Neural cell (in vitro differentiated cells): ENCODE measurements around the gene PTCD1. TPM values are rescaled to one million over a fixed set of nuclear protein-coding genes. Genes with fewer than 3 reads are reported as not detected.

Experiments
- H2AFZ ChIP-seq: fragments of 200-600, 300-800 bp; sonication (generic), shearing (Covaris generic); 2 replicates; pipeline ENCODE4 v1.6.0; 2014; ENCODE audit warnings: low read depth, mild to moderate bottlenecking, antibody characterized with exemption, low read length, moderate library complexity
- H3F3A ChIP-seq: fragments of 200-600 bp; shearing (Covaris generic); 2 replicates; pipeline ENCODE4 v1.6.1; 2016; ENCODE audit warnings: mild to moderate bottlenecking, moderate library complexity, mixed read lengths, antibody characterized with exemption, low read length; ENCODE audit not compliant: insufficient read depth, poor library complexity, severe bottlenecking
- H3K27ac ChIP-seq: fragments of 200-600, 300-800 bp; sonication (generic), shearing (Covaris generic); 2 replicates; pipeline ENCODE4 v1.5.1; 2014; ENCODE audit warnings: mild to moderate bottlenecking, low read length, moderate library complexity
- H3K27me3 ChIP-seq: fragments of 300-800, 200-600 bp; sonication (generic), shearing (Covaris generic); 2 replicates; pipeline ENCODE4 v1.6.0; 2014; ENCODE audit warnings: mild to moderate bottlenecking, low read depth, low read length, moderate library complexity; ENCODE audit not compliant: insufficient read depth
- H3K36me3 ChIP-seq: fragments of 300-800, 200-600 bp; sonication (generic), shearing (Covaris generic); 2 replicates; pipeline ENCODE4 v1.5.1; 2014; ENCODE audit warnings: mild to moderate bottlenecking, antibody characterized with exemption, low read length, moderate library complexity; ENCODE audit not compliant: insufficient read depth
- H3K4me2 ChIP-seq: fragments of 300-800, 200-600 bp; sonication (generic), shearing (Covaris generic); 2 replicates; pipeline ENCODE4 v1.6.0; 2014; ENCODE audit warnings: mild to moderate bottlenecking, low read length
- H3K4me3 ChIP-seq: fragments of 300-800, 200-600 bp; sonication (generic), shearing (Covaris generic); 2 replicates; pipeline ENCODE4 v1.5.1; 2014; ENCODE audit warnings: mild to moderate bottlenecking, low read length, moderate library complexity
- H3K79me2 ChIP-seq: fragments of 200-600 bp; shearing (Covaris generic); replicated peaks from 2 replicates; pipeline ENCODE4 v1.6.0; 2014; ENCODE audit warnings: mild to moderate bottlenecking, low read length, moderate library complexity; ENCODE audit not compliant: insufficient read depth
- H3K9ac ChIP-seq: fragments of 300-800, 200-600 bp; sonication (generic), shearing (Covaris generic); 2 replicates; pipeline ENCODE4 v1.6.1; 2016; ENCODE audit warnings: mild to moderate bottlenecking, low read length, mixed read lengths
- H3K9me2 ChIP-seq: fragments of 200-600 bp; shearing (Covaris generic); 2 replicates; pipeline ENCODE4 v1.6.1; 2016; ENCODE audit warnings: mild to moderate bottlenecking, low read length, mixed read lengths; ENCODE audit not compliant: insufficient read depth
- H3K9me3 ChIP-seq: fragments of 200-600, 300-800 bp; sonication (generic), shearing (Covaris generic); 2 replicates; pipeline ENCODE4 v1.6.1; 2016; ENCODE audit warnings: mild to moderate bottlenecking, mixed run types, low read length, moderate library complexity, mixed read lengths
- H4K20me1 ChIP-seq: fragments of 200-600 bp; shearing (Covaris generic); 2 replicates; pipeline ENCODE4 v1.6.1; 2016; ENCODE audit warnings: mild to moderate bottlenecking, mixed run types; ENCODE audit not compliant: insufficient read depth
- EP300 ChIP-seq: fragments of 450-650 bp; conservative IDR thresholded peaks from 2 replicates; pipeline ENCODE4 v1.6.1; 2014; ENCODE audit warnings: antibody characterized with exemption, mild to moderate bottlenecking, moderate library complexity; ENCODE audit not compliant: poor library complexity, severe bottlenecking
- EZH2 ChIP-seq: fragments of 200-600, 300-800 bp; shearing (Covaris generic), sonication (generic); IDR thresholded peaks from 2 replicates; pipeline ENCODE4 v1.6.1; 2014; ENCODE audit warnings: antibody characterized with exemption, low read length, borderline replicate concordance, mild to moderate bottlenecking; ENCODE audit not compliant: insufficient read depth, poor library complexity, severe bottlenecking
- MXI1 ChIP-seq: fragments of 450-650 bp; conservative IDR thresholded peaks from 2 replicates; pipeline ENCODE4 v1.6.1; 2014; ENCODE audit warnings: antibody characterized with exemption, mild to moderate bottlenecking; ENCODE audit not compliant: poor library complexity, severe bottlenecking
- POLR2AphosphoS5 ChIP-seq: IDR thresholded peaks from 2 replicates; pipeline ENCODE4 v1.6.1; 2012
- RAD21 ChIP-seq: fragments of 450-650 bp; conservative IDR thresholded peaks from 2 replicates; pipeline ENCODE4 v1.6.1; 2014; ENCODE audit warnings: antibody characterized with exemption, mild to moderate bottlenecking, moderate library complexity
- SMC3 ChIP-seq: fragments of 450-650 bp; conservative IDR thresholded peaks from 2 replicates; pipeline ENCODE4 v1.6.1; 2014; ENCODE audit warnings: antibody characterized with exemption, mild to moderate bottlenecking, moderate library complexity; ENCODE audit not compliant: poor library complexity
- TAF1 ChIP-seq: IDR thresholded peaks from 2 replicates; pipeline ENCODE4 v1.6.1; 2012; ENCODE audit warnings: low read depth
- polyA plus RNA-seq: library from polyadenylated mRNA; depleted of rRNA; stranded (reverse); fragments of >200 nt; gene quantifications from 2 replicates; pipeline ENCODE4 v1.2.3, GENCODE V29; 2014
- TF ChIP-seq, protein P1 (sequence below): fragments of 450-650 bp; IDR thresholded peaks from 2 replicates; pipeline ENCODE4 v1.5.1; 2014; ENCODE audit warnings: antibody characterized with exemption, mild to moderate bottlenecking, moderate library complexity; ENCODE audit not compliant: poor library complexity, severe bottlenecking
- TF ChIP-seq, protein P2 (sequence below): IDR thresholded peaks from 2 replicates; pipeline ENCODE4 v1.6.1; 2012; ENCODE audit warnings: borderline replicate concordance

The PTCD1 gene
- polyA plus RNA-seq, 1 donor from 2014 or later, result 4.0 TPM

DNA sequence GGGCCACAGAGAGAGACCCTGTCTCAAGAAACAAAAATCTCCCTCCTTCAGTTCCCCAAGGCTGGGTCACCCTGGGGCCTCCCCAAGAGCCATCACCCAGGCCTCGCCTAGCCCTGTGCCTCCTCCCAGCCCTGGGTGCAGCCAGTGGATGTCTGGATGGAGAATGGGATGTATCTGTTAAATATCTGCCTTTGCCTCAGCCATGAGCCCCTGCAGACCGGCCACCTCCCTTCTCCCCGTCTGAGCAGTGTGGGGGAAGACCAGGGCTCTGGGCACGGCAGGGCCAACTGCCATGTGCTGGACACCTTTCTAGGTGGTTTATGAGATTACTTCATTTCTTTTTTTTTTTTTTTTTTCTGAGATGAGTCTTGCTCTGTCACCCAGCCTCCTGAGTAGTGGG, 54.1 kb downstream of the PTCD1 start:
- TF ChIP-seq EP300, result no peak
- TF ChIP-seq TAF1, result no peak
- TF ChIP-seq, protein P1, sequence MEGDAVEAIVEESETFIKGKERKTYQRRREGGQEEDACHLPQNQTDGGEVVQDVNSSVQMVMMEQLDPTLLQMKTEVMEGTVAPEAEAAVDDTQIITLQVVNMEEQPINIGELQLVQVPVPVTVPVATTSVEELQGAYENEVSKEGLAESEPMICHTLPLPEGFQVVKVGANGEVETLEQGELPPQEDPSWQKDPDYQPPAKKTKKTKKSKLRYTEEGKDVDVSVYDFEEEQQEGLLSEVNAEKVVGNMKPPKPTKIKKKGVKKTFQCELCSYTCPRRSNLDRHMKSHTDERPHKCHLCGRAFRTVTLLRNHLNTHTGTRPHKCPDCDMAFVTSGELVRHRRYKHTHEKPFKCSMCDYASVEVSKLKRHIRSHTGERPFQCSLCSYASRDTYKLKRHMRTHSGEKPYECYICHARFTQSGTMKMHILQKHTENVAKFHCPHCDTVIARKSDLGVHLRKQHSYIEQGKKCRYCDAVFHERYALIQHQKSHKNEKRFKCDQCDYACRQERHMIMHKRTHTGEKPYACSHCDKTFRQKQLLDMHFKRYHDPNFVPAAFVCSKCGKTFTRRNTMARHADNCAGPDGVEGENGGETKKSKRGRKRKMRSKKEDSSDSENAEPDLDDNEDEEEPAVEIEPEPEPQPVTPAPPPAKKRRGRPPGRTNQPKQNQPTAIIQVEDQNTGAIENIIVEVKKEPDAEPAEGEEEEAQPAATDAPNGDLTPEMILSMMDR, result no peak
- TF ChIP-seq EZH2, result no peak
- no peak for TF ChIP-seq RAD21
- TF ChIP-seq SMC3, result no peak
- Histone ChIP-seq H3K9me3 (no peaks in the 10 kb centered on the region), H3K27me3 (no peaks in the 10 kb centered on the region), H3K27ac (no peak overlapping the region), H2AFZ (no peak overlapping the region), H3K9ac (no peak overlapping the region), H4K20me1 (no peaks in the 10 kb centered on the region), H3F3A (no peaks in the 10 kb centered on the region), H3K4me3 (no peak overlapping the region), H3K79me2 (no peaks in the 10 kb centered on the region), H3K4me2 (no peak overlapping the region), H3K36me3 (no peaks in the 10 kb centered on the region), H3K9me2 (no peaks in the 10 kb centered on the region)

DNA sequence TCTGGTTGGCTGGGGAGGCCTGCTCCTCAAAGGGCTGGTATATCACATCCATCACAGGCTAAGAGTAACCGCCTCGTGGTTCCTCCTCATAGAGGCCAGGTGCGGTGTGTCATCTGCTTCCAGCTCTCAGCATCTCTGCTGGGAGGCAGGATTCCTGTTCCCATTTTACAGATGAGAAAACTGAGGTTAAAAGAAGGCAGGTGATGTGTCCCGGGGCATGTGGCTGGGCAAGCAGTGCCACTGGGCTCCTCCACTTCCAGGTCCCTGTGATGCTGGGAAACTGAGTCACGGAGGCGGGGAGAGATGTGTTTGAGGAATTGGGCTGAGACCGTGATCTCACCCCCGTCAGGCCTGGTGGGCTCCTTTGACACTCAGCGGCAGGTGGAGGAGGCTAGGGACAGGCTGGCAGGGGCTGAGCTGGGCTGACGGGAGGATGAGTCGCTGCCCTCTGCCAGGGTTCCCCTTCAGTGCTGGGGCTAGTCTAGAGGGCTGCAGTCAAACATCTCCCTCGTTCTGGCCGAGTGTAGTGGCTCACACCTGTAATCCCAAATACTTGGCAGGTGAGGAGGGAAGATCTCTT, 54.7 kb downstream of the PTCD1 start:
- Histone ChIP-seq H2AFZ (no peak overlapping the region), H4K20me1 (no peaks in the 10 kb centered on the region)
- TF ChIP-seq EP300 (no peak), MXI1 (no peak), POLR2AphosphoS5 (no peak), TAF1 (no peak), RAD21 (no peak), SMC3 (no peak), EZH2 (no peak)
- TF ChIP-seq, protein P1, result no peak
- TF ChIP-seq, protein P2, sequence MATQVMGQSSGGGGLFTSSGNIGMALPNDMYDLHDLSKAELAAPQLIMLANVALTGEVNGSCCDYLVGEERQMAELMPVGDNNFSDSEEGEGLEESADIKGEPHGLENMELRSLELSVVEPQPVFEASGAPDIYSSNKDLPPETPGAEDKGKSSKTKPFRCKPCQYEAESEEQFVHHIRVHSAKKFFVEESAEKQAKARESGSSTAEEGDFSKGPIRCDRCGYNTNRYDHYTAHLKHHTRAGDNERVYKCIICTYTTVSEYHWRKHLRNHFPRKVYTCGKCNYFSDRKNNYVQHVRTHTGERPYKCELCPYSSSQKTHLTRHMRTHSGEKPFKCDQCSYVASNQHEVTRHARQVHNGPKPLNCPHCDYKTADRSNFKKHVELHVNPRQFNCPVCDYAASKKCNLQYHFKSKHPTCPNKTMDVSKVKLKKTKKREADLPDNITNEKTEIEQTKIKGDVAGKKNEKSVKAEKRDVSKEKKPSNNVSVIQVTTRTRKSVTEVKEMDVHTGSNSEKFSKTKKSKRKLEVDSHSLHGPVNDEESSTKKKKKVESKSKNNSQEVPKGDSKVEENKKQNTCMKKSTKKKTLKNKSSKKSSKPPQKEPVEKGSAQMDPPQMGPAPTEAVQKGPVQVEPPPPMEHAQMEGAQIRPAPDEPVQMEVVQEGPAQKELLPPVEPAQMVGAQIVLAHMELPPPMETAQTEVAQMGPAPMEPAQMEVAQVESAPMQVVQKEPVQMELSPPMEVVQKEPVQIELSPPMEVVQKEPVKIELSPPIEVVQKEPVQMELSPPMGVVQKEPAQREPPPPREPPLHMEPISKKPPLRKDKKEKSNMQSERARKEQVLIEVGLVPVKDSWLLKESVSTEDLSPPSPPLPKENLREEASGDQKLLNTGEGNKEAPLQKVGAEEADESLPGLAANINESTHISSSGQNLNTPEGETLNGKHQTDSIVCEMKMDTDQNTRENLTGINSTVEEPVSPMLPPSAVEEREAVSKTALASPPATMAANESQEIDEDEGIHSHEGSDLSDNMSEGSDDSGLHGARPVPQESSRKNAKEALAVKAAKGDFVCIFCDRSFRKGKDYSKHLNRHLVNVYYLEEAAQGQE, result no peak

More for the DNA sequence above, 54.7 kb downstream of the PTCD1 start:
- Histone ChIP-seq H3K9me2 (no peaks in the 10 kb centered on the region), H3K9ac (no peak overlapping the region), H3K27ac (no peak overlapping the region), H3K4me3 (no peak overlapping the region), H3K36me3 (no peaks in the 10 kb centered on the region), H3K9me3 (no peaks in the 10 kb centered on the region), H3K4me2 (no peak overlapping the region), H3K79me2 (no peaks in the 10 kb centered on the region), H3F3A (no peaks in the 10 kb centered on the region), H3K27me3 (no peaks in the 10 kb centered on the region)
